MM.1S (cell line): ENCODE measurements around the gene MFSD11.
"Not testable (repeated sequence)": the region's sequence is repeated elsewhere in the genome, so short reads cannot be mapped to it uniquely, and the experiment has no call there.

ENCODE experiments used
- DNase-seq: peaks from one replicate; pipeline ENCODE4 v3.0.0-alpha.2; 2015
- H2AFZ ChIP-seq: fragments of 300-600 bp; sonication (generic); 2 replicates; pipeline ENCODE4 v1.6.0; 2016; ENCODE audit warnings: antibody characterized with exemption, low read length
- H3F3A ChIP-seq: fragments of 300-600 bp; sonication (generic); 2 replicates; pipeline ENCODE4 v1.6.1; 2016; ENCODE audit warnings: mild to moderate bottlenecking, antibody characterized with exemption, low read length, moderate library complexity, mixed read lengths; ENCODE audit not compliant: insufficient read depth
- H3K27ac ChIP-seq: fragments of 300-600 bp; sonication (generic); 2 replicates; pipeline ENCODE4 v1.5.1; 2016; ENCODE audit warnings: mild to moderate bottlenecking, low read length
- H3K27me3 ChIP-seq: fragments of 300-600 bp; sonication (generic); replicated peaks from 2 replicates; pipeline ENCODE4 v1.6.0; 2016; ENCODE audit warnings: low read length; ENCODE audit not compliant: insufficient read depth
- H3K36me3 ChIP-seq: fragments of 300-600 bp; sonication (generic); replicated peaks from 2 replicates; pipeline ENCODE4 v1.6.1; 2016; ENCODE audit warnings: mild to moderate bottlenecking, low read length, mixed read lengths; ENCODE audit not compliant: insufficient read depth
- H3K4me1 ChIP-seq: fragments of 300-600 bp; sonication (generic); 2 replicates; pipeline ENCODE4 v1.6.1; 2016; ENCODE audit warnings: low read length, mixed read lengths
- H3K4me2 ChIP-seq: fragments of 300-600 bp; sonication (generic); 2 replicates; pipeline ENCODE4 v1.6.0; 2016; ENCODE audit warnings: low read depth, low read length
- H3K4me3 ChIP-seq: fragments of 300-600 bp; sonication (generic); 2 replicates; pipeline ENCODE4 v1.5.1; 2016; ENCODE audit warnings: low read length, mixed read lengths
- H3K79me2 ChIP-seq: fragments of 300-600 bp; sonication (generic); 2 replicates; pipeline ENCODE4 v1.6.1; 2016; ENCODE audit warnings: mixed run types, low read length, mixed read lengths
- H3K9ac ChIP-seq: fragments of 300-600 bp; sonication (generic); 2 replicates; pipeline ENCODE4 v1.6.1; 2016; ENCODE audit warnings: low read length, mixed read lengths
- H3K9me2 ChIP-seq: fragments of 300-600 bp; sonication (generic); replicated peaks from 2 replicates; pipeline ENCODE4 v1.6.1; 2016; ENCODE audit warnings: mild to moderate bottlenecking, low read length, mixed read lengths; ENCODE audit not compliant: insufficient read depth
- H3K9me3 ChIP-seq: fragments of 300-600 bp; sonication (generic); replicated peaks from 2 replicates; pipeline ENCODE4 v1.6.1; 2016; ENCODE audit warnings: mild to moderate bottlenecking, low read length, mixed read lengths; ENCODE audit not compliant: insufficient read depth
- H4K20me1 ChIP-seq: fragments of 300-600 bp; sonication (generic); 2 replicates; pipeline ENCODE4 v1.6.1; 2016; ENCODE audit warnings: mild to moderate bottlenecking, low read length, moderate library complexity, mixed read lengths; ENCODE audit not compliant: insufficient read depth
- CTCF ChIP-seq: fragments of 300-600 bp; sonication (generic); IDR thresholded peaks from 2 replicates; pipeline ENCODE4 v1.5.1; 2016; ENCODE audit warnings: antibody characterized with exemption, low read length, mixed read lengths
- EZH2 ChIP-seq: fragments of 300-600 bp; sonication (generic); optimal IDR thresholded peaks from 2 replicates; pipeline ENCODE3; 2017; ENCODE audit warnings: low read depth, mild to moderate bottlenecking, antibody characterized with exemption, low read length, mixed read lengths
- EZH2phosphoT487 ChIP-seq: fragments of 300-600 bp; sonication (generic); IDR thresholded peaks from 2 replicates; pipeline ENCODE4 v1.6.1; 2018; ENCODE audit warnings: antibody characterized with exemption, low read length

MFSD11 gene

DNA sequence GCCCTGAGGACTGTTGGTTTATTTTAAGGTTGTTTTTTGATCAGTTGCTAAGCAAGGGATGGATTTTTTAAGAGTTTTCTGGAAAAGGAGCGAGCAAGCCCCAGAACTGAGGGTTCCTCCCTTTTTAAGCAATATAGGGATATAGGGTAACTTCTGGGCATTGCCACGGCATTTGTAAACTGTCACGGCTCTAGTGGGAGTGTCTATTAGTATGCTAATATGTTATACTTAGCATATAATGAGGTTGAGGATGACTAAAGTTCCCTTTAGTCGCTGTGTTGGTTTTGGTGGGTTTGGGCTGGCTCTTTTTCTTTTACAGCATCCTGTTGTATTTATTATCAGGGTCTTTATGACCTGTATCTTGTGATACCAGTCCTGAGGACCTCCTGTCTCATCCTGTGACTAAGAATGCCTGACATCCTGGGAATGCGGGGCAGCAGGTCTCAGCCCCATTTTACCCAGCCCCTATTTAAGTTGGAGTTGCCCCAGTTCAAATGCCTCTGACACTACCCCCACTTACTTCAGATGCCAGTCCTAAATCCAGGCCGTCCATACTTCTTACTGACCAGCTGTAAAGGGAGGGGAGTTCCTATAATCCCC lies 59.4 kb downstream of the MFSD11 start:
- Histone ChIP-seq H3K27ac (no peak overlapping the region), H4K20me1 (no peaks in the 10 kb centered on the region), H3K4me2 (no peak overlapping the region), H3K4me1 (0 out of 2 replicates have a peak, but pooled peaks cover 5% of the 10 kb centered on the region), H3K79me2 (no peaks in the 10 kb centered on the region), H3K27me3 (no peaks in the 10 kb centered on the region), H2AFZ (no peak overlapping the region), H3K9me3 (no peaks in the 10 kb centered on the region), H3K9ac (no peak overlapping the region), H3K4me3 (no peak overlapping the region), H3K36me3 (no peaks in the 10 kb centered on the region), H3K9me2 (no peaks in the 10 kb centered on the region), H3F3A (no peaks in the 10 kb centered on the region)
- no peak for DNase-seq
- TF ChIP-seq CTCF (no peak), EZH2 (no peak), EZH2phosphoT487 (no peak)

- Histone ChIP-seq H3K27ac (no peak overlapping the region), H3K9ac (no peak overlapping the region), H4K20me1 (no peaks in the 10 kb centered on the region), H3F3A (no peaks in the 10 kb centered on the region), H3K4me3 (no peak overlapping the region), H2AFZ (no peak overlapping the region), H3K4me2 (no peak overlapping the region), H3K9me2 (no peaks in the 10 kb centered on the region), H3K4me1 (0 out of 2 replicates have a peak, but pooled peaks cover 5% of the 10 kb centered on the region), H3K36me3 (no peaks in the 10 kb centered on the region), H3K9me3 (no peaks in the 10 kb centered on the region), H3K27me3 (no peaks in the 10 kb centered on the region), H3K79me2 (no peaks in the 10 kb centered on the region)
- DNase-seq, result no peak
- TF ChIP-seq CTCF (no peak), EZH2 (no peak)
These were observed 63.8 kb downstream of the MFSD11 start for GRCh38 chr17:76801706-76802105.

GRCh38 chr17:76805319-76805718 lies 67.4 kb downstream of the MFSD11 start:
- no peaks in the 10 kb centered on the region for H3K9me2 ChIP-seq
- DNase-seq, result no peak
- no peak overlapping the region for H3K9ac ChIP-seq
- H3K4me1 ChIP-seq, result 0 out of 2 replicates have a peak, but pooled peaks cover 4% of the 10 kb centered on the region
- no peaks in the 10 kb centered on the region for H3K79me2 ChIP-seq
- no peak overlapping the region for H3K27ac ChIP-seq
- no peaks in the 10 kb centered on the region for H3K9me3 ChIP-seq
- no peaks in the 10 kb centered on the region for H3K36me3 ChIP-seq
- H3K27me3 ChIP-seq, result no peaks in the 10 kb centered on the region
- H4K20me1 ChIP-seq, result no peaks in the 10 kb centered on the region
- H3K4me3 ChIP-seq, result no peak overlapping the region
- no peaks in the 10 kb centered on the region for H3F3A ChIP-seq
- no peak overlapping the region for H2AFZ ChIP-seq
- TF ChIP-seq EZH2 (no peak), EZH2phosphoT487 (no peak), CTCF (no peak)
- H3K4me2 ChIP-seq, result no peak overlapping the region

GRCh38 chr17:76806151-76806550 lies 68.2 kb downstream of the MFSD11 start:
- H3K9me2 ChIP-seq, H4K20me1 ChIP-seq, H3K27me3 ChIP-seq, H3K4me3 ChIP-seq, H2AFZ ChIP-seq, H3K9ac ChIP-seq, H3K36me3 ChIP-seq, DNase-seq, H3K9me3 ChIP-seq, H3F3A ChIP-seq, H3K4me1 ChIP-seq, H3K4me2 ChIP-seq, H3K79me2 ChIP-seq, H3K27ac ChIP-seq: not testable (repeated sequence)

GRCh38 chr17:76806767-76807166 lies 68.8 kb downstream of the MFSD11 start:
- H3K9me3 ChIP-seq, H3K79me2 ChIP-seq, H2AFZ ChIP-seq, H3K36me3 ChIP-seq, H3K27ac ChIP-seq, H3K4me1 ChIP-seq, H3K4me2 ChIP-seq, H3F3A ChIP-seq, H3K27me3 ChIP-seq, H3K9me2 ChIP-seq, H4K20me1 ChIP-seq, H3K4me3 ChIP-seq, DNase-seq, H3K9ac ChIP-seq: not testable (repeated sequence)
